ENCODE data around the gene DCX. TPM values are rescaled to one million over a fixed set of nuclear protein-coding genes. Genes with fewer than 3 reads are reported as not detected.

Gene DCX
- polyA plus RNA-seq (ENCODE audit: insufficient read length in 10 of 10) = 10 to 100 TPM in 9 of 10 donors, 1 to 10 TPM in 1; 7.8 to 24.3 (median 16.4) TPM
- long read RNA-seq, donor 1, partial matches to known transcripts = 15 of 15 reads
- long read RNA-seq, donor 1, other reads (novel, unspliced or antisense) = 0 of 15 reads
- long read RNA-seq, donor 2, partial matches to known transcripts = 0 of 1 reads
- long read RNA-seq, donor 2, other reads (novel, unspliced or antisense) = 0 of 1 reads
- long read RNA-seq, donor 3 = 0 reads
- long read RNA-seq, donor 4 = 0 reads
- long read RNA-seq, donor 5, partial matches to known transcripts = 0 of 1 reads
- long read RNA-seq, donor 5, other reads (novel, unspliced or antisense) = 0 of 1 reads
- long read RNA-seq, donor 6, full-length matches to known transcripts = 1 of 1 reads
- long read RNA-seq, donor 6, partial matches to known transcripts = 0 of 1 reads
- long read RNA-seq, donor 6, other reads (novel, unspliced or antisense) = 0 of 1 reads
- long read RNA-seq, donor 7 = 0 reads
- long read RNA-seq, donor 8, partial matches to known transcripts = 8 of 8 reads
- long read RNA-seq, donor 8, other reads (novel, unspliced or antisense) = 0 of 8 reads
- long read RNA-seq, donor 9 = 0 reads

DNA sequence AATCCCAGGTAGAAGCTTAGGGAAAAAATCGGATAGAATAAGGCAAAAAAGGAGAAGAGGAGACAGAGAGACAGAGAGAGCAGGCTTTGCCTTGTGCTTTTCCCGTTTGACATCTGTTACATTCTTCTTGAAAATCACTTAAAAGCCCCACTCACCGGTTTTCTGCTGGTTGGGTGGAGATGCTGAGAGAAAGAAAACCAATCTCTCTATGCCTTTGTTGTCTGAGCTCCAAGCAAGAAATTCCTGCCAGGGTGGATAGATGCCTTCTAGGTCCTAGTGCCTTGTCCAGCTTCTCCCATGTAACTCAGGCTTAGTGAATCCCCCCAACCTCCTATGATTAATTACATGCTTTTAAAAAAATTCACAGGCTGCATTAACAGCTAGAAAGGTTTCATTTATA lies at the start of gene DCX:
Gene DCX (minus strand): TSS at position 210 of the 400 bp plus-strand sequence. CDS start 1,794 bp downstream, outside the sequence.
- peak in 2 of 3 donors; percentile 25 to 27 for DNase-seq

DNA sequence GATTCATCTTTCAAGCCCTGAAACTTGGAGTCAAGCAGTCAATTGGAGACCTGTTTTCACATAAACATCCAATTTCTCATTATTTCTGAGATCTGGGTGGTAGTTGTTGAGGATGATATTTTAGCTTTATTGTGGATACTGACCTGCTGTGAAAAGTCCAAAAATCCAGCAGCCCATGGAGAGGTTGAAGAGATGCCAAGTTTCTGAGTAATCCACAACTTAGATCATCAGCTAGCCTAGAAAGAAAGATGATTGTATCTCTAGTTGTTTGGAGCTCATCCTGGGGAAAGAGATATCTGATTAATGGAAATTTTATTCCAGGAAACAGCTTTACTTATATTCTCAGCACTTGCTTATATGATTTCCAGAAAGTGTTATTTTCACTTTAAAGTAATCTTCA lies 48.6 kb upstream of the DCX start:
- DNase-seq = peak in 2 of 3 donors; percentile 42 to 45

GRCh38 chrX:111447298-111447697 lies 35.3 kb upstream of the DCX start:
- DNase-seq = peak in 2 of 3 donors; percentile 34 to 51

DNA sequence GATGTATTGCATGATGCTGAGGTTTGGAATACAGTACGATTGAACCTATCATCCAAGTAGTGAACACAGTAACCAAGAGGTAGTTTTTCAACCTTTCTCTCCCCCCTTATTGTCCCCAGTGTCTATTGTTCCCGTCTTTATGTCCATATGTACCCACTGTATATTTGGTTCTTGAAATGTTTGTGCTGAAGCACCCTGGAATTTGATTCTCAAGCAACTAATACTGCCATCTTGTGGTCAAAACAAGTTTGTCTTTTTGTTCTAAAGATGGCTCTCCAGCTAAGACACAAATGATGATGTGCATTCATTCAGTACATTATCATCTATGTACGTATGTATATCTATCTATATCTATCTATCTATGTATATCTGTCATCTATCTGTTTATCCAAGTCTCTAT lies 33.5 kb upstream of the DCX start:
- peak; percentile 49 to 77 (median 57) for DNase-seq

DNA sequence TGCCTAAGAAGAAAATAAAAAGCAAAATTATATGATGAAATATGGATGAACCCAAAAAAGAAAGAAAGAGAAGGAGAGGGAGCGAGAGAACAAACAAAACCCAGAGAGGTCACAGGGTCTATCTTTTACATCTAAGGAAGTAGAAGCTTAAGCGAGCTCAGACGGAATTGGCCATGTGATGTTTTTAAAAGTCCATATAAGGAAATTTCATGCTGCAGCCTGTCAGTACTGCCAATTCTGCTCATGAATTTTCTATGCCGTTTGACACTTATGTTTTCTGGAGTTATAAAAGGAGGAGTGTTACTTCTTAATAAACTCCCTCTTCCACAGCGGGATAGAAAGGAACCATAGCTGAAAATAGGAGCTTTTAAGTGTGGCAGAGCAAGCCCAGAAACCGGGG lies 32.9 kb upstream of the DCX start:
- no peak for DNase-seq

DNA sequence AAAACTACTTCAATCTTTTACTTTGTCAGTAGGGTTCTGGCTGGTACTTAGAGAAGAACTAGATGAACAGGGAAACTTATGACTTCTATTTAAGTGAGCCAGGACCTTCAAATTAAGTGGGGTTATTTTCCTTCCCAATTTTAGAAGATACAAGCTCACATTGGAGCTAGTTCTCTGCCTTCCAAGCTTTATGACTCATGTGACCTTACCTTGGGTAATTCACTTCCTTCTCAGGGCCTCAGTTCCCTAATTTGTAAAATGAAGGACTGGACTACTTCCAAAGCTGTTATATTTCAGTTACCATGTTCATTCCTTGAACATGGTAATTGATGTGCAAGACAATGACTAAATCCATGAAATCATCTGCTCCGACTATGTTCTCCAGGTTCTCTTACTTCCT lies 32.0 kb upstream of the DCX start:
- no peak for DNase-seq

DNA sequence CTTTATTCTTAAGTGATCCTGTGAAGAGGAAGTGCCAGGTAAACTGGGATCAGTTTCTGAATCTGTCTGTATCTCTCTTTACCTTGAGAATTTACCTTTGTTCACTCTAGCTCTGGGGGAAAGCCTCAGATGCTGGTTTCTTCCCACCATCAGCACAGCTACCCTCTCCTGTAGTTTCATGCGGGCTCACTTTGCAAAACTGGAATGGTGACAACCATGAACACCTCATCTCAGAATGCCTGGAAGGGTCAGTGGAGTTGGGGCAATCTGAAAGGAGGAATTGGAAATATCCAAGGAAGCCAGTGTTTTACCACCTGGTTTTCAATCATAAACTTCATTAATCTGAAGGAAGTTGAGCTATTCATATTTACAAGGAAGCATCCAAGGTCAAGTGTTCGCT lies 30.8 kb upstream of the DCX start:
- DNase-seq = no peak

- no peak for DNase-seq
These were observed 23.5 kb upstream of the DCX start for GRCh38 chrX:111435469-111435868.

- DNase-seq = peak in 1 of 3 donors; percentile 24
These were observed 19.0 kb upstream of the DCX start for GRCh38 chrX:111431001-111431400.

- DNase-seq = no peak
These were observed 435 bp downstream of the DCX start for GRCh38 chrX:111411557-111411956.

DNA sequence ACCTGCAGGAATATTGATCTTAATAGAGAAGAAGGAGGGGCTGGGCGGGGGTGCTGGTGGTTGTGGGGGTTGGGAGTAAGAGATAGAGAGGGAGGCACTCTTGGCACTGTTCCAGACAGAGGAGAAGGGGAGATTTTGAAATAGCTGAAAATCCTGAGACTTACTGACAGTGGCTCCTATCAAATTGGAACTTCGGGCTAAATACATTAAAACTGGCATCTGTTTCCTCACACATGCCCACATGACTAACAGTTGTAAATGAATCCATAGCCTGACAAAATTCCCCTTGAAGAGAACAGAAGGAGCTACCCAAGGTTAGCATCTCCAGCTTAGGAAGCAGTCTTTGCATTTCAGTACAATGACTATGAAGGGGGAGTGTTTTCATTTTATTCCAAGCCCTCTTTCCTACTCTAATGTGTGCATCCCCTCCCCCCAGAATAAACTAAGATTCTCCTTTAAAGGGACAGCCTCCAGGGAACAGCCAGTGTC lies 1.4 kb downstream of the DCX start:
- no peak for DNase-seq

DNA sequence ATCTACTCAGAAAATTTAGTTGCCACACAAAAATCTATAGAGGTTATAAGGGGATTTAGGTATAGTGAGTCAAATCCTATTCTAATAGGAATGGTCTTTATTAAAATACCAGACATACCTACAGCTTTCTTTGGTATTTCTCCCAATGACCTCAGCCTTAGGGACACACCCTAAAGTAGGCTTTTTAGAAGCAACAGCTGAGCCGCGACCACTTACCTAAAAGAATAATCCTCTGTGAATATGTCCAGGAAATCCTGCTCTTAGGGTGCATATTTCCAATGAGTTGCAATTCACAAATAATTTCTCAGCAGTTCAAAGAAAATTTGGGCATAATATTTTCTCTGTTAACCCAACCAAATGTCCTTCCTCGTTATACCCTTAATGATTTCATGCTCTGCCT lies 2.7 kb downstream of the DCX start:
- DNase-seq = no peak

- no peak for DNase-seq
These were observed 4.0 kb downstream of the DCX start for GRCh38 chrX:111407948-111408347.

- DNase-seq = no peak
These were observed 9.6 kb downstream of the DCX start for GRCh38 chrX:111402344-111402743.

GRCh38 chrX:111395149-111395548 lies 16.8 kb downstream of the DCX start:
- DNase-seq = no peak

GRCh38 chrX:111394569-111394968 lies 17.4 kb downstream of the DCX start:
- no peak for DNase-seq

- DNase-seq = no peak
These were observed 24.4 kb downstream of the DCX start for GRCh38 chrX:111387470-111388070.

GRCh38 chrX:111386615-111387233 lies 25.3 kb downstream of the DCX start:
- no peak for DNase-seq

DNA sequence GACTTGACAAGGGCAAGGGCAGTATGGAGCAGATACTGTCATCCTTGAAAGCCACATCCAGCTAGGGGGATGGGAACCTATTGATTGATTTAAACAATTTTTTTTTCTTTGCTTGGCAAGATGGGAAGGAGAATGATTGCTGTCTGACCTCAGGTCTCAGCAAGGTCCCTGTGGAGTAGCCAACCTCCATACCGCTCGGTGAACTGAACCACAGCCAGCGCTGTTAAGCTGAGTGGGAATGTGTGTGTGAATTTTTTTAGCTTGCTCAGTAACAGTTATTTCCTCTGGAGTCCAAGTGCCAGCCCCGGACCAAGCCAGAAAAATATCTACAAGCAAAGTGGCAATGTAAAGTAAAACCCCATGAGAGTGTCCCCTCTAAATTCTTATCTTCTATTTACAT lies 25.9 kb downstream of the DCX start:
- no peak for DNase-seq

DNA sequence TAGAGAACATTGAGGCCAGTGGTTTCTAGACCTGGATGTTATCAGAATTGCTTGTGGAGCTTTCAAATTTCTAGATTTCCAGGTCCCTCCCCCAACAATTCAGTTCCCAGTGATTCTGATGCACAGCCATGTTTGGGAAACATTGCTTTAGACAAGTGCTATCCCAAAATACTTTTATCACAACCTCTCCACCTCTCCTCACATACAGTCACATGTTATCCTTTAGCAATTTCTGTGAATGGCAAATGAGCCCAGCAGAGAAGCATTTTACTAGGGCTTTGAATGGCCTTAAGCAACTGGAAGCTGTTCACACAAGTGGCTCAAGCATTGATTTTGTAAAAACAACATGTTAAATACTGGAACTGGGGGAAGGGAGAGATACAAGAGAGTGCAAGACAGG lies 29.7 kb downstream of the DCX start:
- no peak for DNase-seq

DNA sequence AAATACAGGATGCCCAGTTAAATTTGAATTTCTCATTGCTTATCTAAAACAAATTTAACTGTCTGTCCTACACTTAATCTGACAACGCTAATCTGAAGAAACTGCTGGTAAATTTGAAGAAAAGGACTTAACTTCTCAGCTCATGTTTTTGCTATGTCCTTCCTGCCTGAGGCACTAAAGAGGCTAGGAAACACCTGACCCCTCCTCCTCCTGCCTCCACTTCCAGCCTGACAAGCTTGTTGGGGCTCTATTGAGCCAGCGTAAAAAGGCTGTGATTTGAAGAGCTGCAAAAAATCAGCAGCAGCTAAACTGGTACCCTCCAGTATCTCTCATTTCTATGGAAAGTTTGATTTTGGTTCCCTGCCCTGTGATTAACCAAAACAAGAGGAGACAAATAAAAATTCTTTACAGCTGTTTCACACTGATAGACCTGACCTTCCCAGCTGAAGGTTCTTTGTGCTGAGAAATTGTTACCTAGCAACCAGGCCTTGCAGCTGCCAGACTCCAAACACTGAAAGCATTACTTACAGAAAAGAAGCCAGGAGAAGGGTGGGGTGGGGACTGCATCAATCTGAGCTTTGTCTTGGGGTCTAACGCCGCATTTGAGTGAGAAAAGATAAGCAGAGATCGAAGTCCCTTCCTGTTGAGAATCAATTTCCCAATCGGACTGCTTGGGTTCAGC lies 35.0 kb downstream of the DCX start:
- peak in 2 of 3 donors; percentile 23 to 57 for DNase-seq

DNA sequence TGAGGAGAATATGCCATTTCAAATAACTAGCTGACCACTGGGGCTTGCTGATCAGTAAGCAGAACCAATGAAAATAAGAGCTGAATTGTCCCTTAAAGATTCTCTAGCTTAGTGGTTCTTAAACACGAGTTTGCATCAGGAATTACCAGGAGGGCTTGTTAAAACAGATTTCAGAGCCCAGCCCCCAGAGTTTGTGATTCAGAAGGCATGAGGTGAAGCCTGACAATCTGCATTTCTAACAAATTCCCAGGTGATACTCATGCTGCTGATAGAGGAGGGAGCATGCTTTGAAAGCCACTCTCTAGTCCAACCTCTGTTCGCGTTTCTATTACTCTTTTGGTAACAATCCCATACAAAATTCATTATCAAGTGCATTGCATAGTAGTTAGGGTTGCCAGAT lies 35.5 kb downstream of the DCX start:
- no peak for DNase-seq
